OCI-LY3 (cell line): ENCODE measurements around the gene CKS2.

Source experiments
- H2AFZ ChIP-seq: fragments of 200-600, 300-600 bp; shearing (Covaris generic); 2 replicates; pipeline ENCODE4 v1.6.0; 2014; ENCODE audit warnings: antibody characterized with exemption, low read depth, low read length
- H3K27ac ChIP-seq: fragments of 200-600, 300-600 bp; sonication (generic); 2 replicates; pipeline ENCODE4 v1.5.1; 2014; ENCODE audit warnings: mild to moderate bottlenecking, low read length, moderate library complexity, mixed read lengths
- H3K27me3 ChIP-seq: fragments of 200-600, 300-600 bp; sonication (generic); 2 replicates; pipeline ENCODE4 v1.6.1; 2014; ENCODE audit warnings: low read depth, low read length, mixed read lengths
- H3K36me3 ChIP-seq: fragments of 200-600, 300-600 bp; sonication (generic); replicated peaks from 2 replicates; pipeline ENCODE3; 2014; ENCODE audit warnings: low read depth, low read length, mixed read lengths
- H3K4me1 ChIP-seq: fragments of 300-600, 200-600 bp; sonication (generic); 2 replicates; pipeline ENCODE4 v1.6.1; 2014; ENCODE audit warnings: low read length, mixed read lengths
- H3K4me2 ChIP-seq: fragments of 200-600, 300-600 bp; sonication (generic); 2 replicates; pipeline ENCODE4 v1.6.1; 2014; ENCODE audit warnings: low read length, mixed read lengths
- H3K4me3 ChIP-seq: fragments of 300-600, 200-600 bp; sonication (generic); 2 replicates; pipeline ENCODE4 v1.5.1; 2014; ENCODE audit warnings: antibody characterized with exemption, mild to moderate bottlenecking, low read length, moderate library complexity
- H3K79me2 ChIP-seq: fragments of 300-600, 200-600 bp; shearing (Covaris generic); 2 replicates; pipeline ENCODE4 v1.6.1; 2014; ENCODE audit warnings: mild to moderate bottlenecking, low read length, mixed read lengths
- H3K9ac ChIP-seq: fragments of 300-600, 200-600 bp; shearing (Covaris generic); 2 replicates; pipeline ENCODE4 v1.6.0; 2014; ENCODE audit warnings: mild to moderate bottlenecking, low read length, moderate library complexity
- H3K9me3 ChIP-seq: fragments of 200-600, 300-600 bp; shearing (Covaris generic); 2 replicates; pipeline ENCODE4 v1.6.1; 2014; ENCODE audit warnings: low read length, mixed read lengths; ENCODE audit not compliant: insufficient read depth
- H4K20me1 ChIP-seq: fragments of 200-600, 300-600 bp; sonication (generic); 2 replicates; pipeline ENCODE4 v1.6.1; 2016; ENCODE audit warnings: low read length, mixed read lengths; ENCODE audit not compliant: insufficient read depth
- CTCF ChIP-seq: fragments of 200-600, 300-600 bp; sonication (generic); IDR thresholded peaks from 2 replicates; pipeline ENCODE4 v1.5.1; 2014; ENCODE audit warnings: antibody characterized with exemption, low read length, low read depth
- EZH2phosphoT487 ChIP-seq: fragments of 200-600 bp; shearing (Covaris generic); IDR thresholded peaks from 2 replicates; pipeline ENCODE4 v1.6.1; 2018; ENCODE audit warnings: antibody characterized with exemption, mixed run types, low read depth

The CKS2 gene

GRCh38 chr9:89363921-89364665 is 53.1 kb downstream of the CKS2 start:
- Histone ChIP-seq H3K27me3 (no peaks in the 10 kb centered on the region), H3K4me2 (no peak overlapping the region), H3K9me3 (no peaks in the 10 kb centered on the region), H3K79me2 (no peaks in the 10 kb centered on the region), H3K36me3 (peaks cover 32% of the 10 kb centered on the region), H2AFZ (no peak overlapping the region), H3K27ac (no peak overlapping the region), H3K9ac (no peak overlapping the region), H4K20me1 (no peaks in the 10 kb centered on the region), H3K4me3 (no peak overlapping the region), H3K4me1 (no peaks in the 10 kb centered on the region)
- TF ChIP-seq CTCF (no peak), EZH2phosphoT487 (no peak)

GRCh38 chr9:89364666-89365531 is 53.9 kb downstream of the CKS2 start:
- Histone ChIP-seq H3K36me3 (peaks cover 28% of the 10 kb centered on the region), H3K9ac (no peak overlapping the region), H2AFZ (no peak overlapping the region), H3K4me3 (no peak overlapping the region), H3K79me2 (no peaks in the 10 kb centered on the region), H3K4me2 (no peak overlapping the region), H3K9me3 (no peaks in the 10 kb centered on the region), H4K20me1 (no peaks in the 10 kb centered on the region), H3K27me3 (no peaks in the 10 kb centered on the region), H3K27ac (no peak overlapping the region), H3K4me1 (no peaks in the 10 kb centered on the region)
- no peak for TF ChIP-seq CTCF
- TF ChIP-seq EZH2phosphoT487: no peak

GRCh38 chr9:89365532-89365912 is 54.5 kb downstream of the CKS2 start:
- H3K36me3 ChIP-seq: peaks cover 23% of the 10 kb centered on the region
- no peaks in the 10 kb centered on the region for H3K4me1 ChIP-seq
- no peaks in the 10 kb centered on the region for H4K20me1 ChIP-seq
- no peak overlapping the region for H3K4me2 ChIP-seq
- H3K4me3 ChIP-seq: no peak overlapping the region
- H3K27ac ChIP-seq: no peak overlapping the region
- no peaks in the 10 kb centered on the region for H3K27me3 ChIP-seq
- no peak for TF ChIP-seq CTCF
- no peak for TF ChIP-seq EZH2phosphoT487
- no peak overlapping the region for H3K9ac ChIP-seq
- no peaks in the 10 kb centered on the region for H3K9me3 ChIP-seq
- no peak overlapping the region for H2AFZ ChIP-seq
- H3K79me2 ChIP-seq: no peaks in the 10 kb centered on the region
